Measurements from ENCODE around the gene FSTL5.

- TF ChIP-seq CTCF (IDR thresholded peaks at IDR 0.05) = no peak
- no peak for TF ChIP-seq EP300 (IDR thresholded peaks at IDR 0.05)
Observed at GRCh38 chr4:162115333-162115732, 48.5 kb downstream of the FSTL5 start.
